Heart left ventricle (tissue), 16 donors: ENCODE measurements around the gene SAV1. TPM values are rescaled to one million over a fixed set of nuclear protein-coding genes. Genes with fewer than 3 reads are reported as not detected.

ENCODE experiments used
- ATAC-seq, 4 donors: fragments of 200-7000 bp; cut with Tn5 transposase; one replicate each; pipeline ENCODE4 v1.9.1; 2020 to 2022; ENCODE audit warnings: moderate library complexity in 4 of 4, mild to moderate bottlenecking in 3 of 4, moderate number of reproducible peaks in 1 of 4
- DNase-seq, 5 donors: peaks; one replicate each; pipeline ENCODE4 v3.0.0-alpha.2; 2020
- H3K27ac ChIP-seq, 12 donors: fragments of 200-600 bp; sonication (generic) in 4 of 12; one replicate each; pipeline versions ENCODE4 v1.5.0 to v1.8.0; 2016 to 2022; ENCODE audit warnings: mild to moderate bottlenecking in 2 of 12
- H3K27me3 ChIP-seq, 9 donors: fragments of 200-600 bp; sonication (generic) in 2 of 9; one replicate each; pipeline versions ENCODE4 v1.5.1 to v1.8.0; 2016 to 2022; ENCODE audit warnings: mild to moderate bottlenecking in 3 of 9
- H3K36me3 ChIP-seq, 9 donors: fragments of 200-600 bp; sonication (generic) in 2 of 9; one replicate each; pipeline versions ENCODE4 v1.5.0 to v1.8.0; 2018 to 2022; ENCODE audit warnings: mild to moderate bottlenecking in 2 of 9
- H3K4me1 ChIP-seq, 12 donors: fragments of 200-600 bp; sonication (generic) in 4 of 12; one replicate each; pipeline versions ENCODE4 v1.5.0 to v1.8.0; 2016 to 2022; ENCODE audit warnings: mild to moderate bottlenecking in 3 of 12
- H3K4me3 ChIP-seq, 12 donors: fragments of 200-600 bp; sonication (generic) in 4 of 12; one replicate each; pipeline versions ENCODE4 v1.5.0 to v1.8.0; 2017 to 2022; ENCODE audit warnings: mild to moderate bottlenecking in 9 of 12, moderate library complexity in 4 of 12
- H3K9me3 ChIP-seq, 12 donors: fragments of 200-600 bp; sonication (generic) in 4 of 12; one replicate each; pipeline versions ENCODE4 v1.5.0 to v1.8.0; 2016 to 2022; ENCODE audit warnings: mild to moderate bottlenecking in 1 of 12
- CTCF ChIP-seq, 12 donors: fragments of 200-600 bp; sonication (generic) in 4 of 12; IDR thresholded peaks; one replicate each; pipeline versions ENCODE4 v1.5.0 to v1.8.0; 2018 to 2022; ENCODE audit warnings: antibody characterized with exemption in 12 of 12, mild to moderate bottlenecking in 5 of 12
- POLR2A ChIP-seq, 2 donors: fragments of 450-650 bp; IDR thresholded peaks; one replicate each; pipeline ENCODE4 v1.6.1; 2017; ENCODE audit warnings: antibody characterized with exemption in 2 of 2, mild to moderate bottlenecking in 2 of 2, moderate library complexity in 2 of 2
- WGBS, 4 donors: extraction: QIAGEN DNeasy Blood & Tissue Kit in 2 of 4; methylation state at CpG; one replicate each; pipeline versions ENCODE4 v1.1.5 to v1.1.7; 2013 to 2018; 5-methylcytosine and 5-hydroxymethylcytosine counted together
- intact Hi-C, 10 donors: fragments of 100-400 bp; cut with DNase I; formaldehyde crosslinking; loops; one replicate each; pipeline versions ENCODE4 v1.11.1 to v1.14.2; 2022
- polyA plus RNA-seq, 2 donors: library from polyadenylated mRNA; stranded (reverse); fragments of 200-250 nt; gene quantifications; one replicate each; pipeline ENCODE4 v1.2.3, GENCODE V29; 2013
- total RNA-seq, 9 donors: library from RNA; depleted of rRNA in 2 of 9; stranded (reverse); fragments of >200 nt in 2 of 9; fragmentation: NEBNext Ultra II Directional in 3 of 9; extraction: Animal tissue kit (Norgen Biotek cat#: 25700) in 3 of 9; gene quantifications; one replicate each; pipeline versions ENCODE4 v1.1.0 to v1.2.4, GENCODE V29; 2016 to 2023
- donor health status: ischemic (EF 13 %, LVEDD 7.1; RV severe dilation, severe dysfunction).
- donor health status: healthy with polysubstance abuse.
- donor health status: DM: no; HTN: yes; CAD: no.
- donor health status: DM: no; HTN: no; CAD: no.
- donor health status: ischemic (EF 25% LVEDD 6.9; RV normal size, moderate dysfunction).
- donor health status: ischemic (EF 25% LVEDD 5.7; RV mildly dilated, moderate dysfunction).
- donor health status: healthy.
- donor health status: DM: yes; HTN: yes; CAD: no.
- donor health status: ischemic (EF 35%, LVEDD 5.7; RV mildly dilated, moderate dysfunction).
- donor health status: nonischemic (EF 11% LVEDD 7.7; RV severe dilation, severe dysfunction).
- donor health status: DM: yes; HTN: yes; CAD: no.
- donor health status: PGD.
- donor health status: ischemic (EF 29% LVEDD 5.4; RV normal size, mild dysfunction).
- donor health status: nonischemic (EF 23%, LVEDD 6.1; RV moderate dilation, normal function).

SAV1 gene
- total and polyA plus RNA-seq, 11 donors = 15.2 to 35.3 (median 24.7) TPM

GRCh38 chr14:50607761-50608160 lies 60.3 kb downstream of the SAV1 start:
- intact Hi-C loops = loop anchor here in 3 of 10 donors (5.0 to 10.0 kb wide), 2 partner anchors 105 to 257 kb away; no protein-coding TSS in a partner anchor
- H3K27me3 ChIP-seq = no peaks in the 10 kb centered on the region
- peaks cover 0 to 7% (median 0%) of the 10 kb centered on the region in 12 donors for H3K9me3 ChIP-seq
- H3K27ac ChIP-seq = no peak overlapping the region
- ATAC-seq (no peak), DNase-seq (no peak)
- no peak overlapping the region for H3K4me3 ChIP-seq
- 90 to 96% (median 92%) methylated on average over 1 of the region's 1 CpG for WGBS, 4 donors
- peaks cover 0 to 6% (median 0%) of the 10 kb centered on the region in 12 donors for H3K4me1 ChIP-seq
- no peak for TF ChIP-seq POLR2A (IDR thresholded peaks at IDR 0.05)
- no peak for TF ChIP-seq CTCF (IDR thresholded peaks at IDR 0.05)
- no peaks in the 10 kb centered on the region for H3K36me3 ChIP-seq

GRCh38 chr14:50607181-50607580 lies 60.9 kb downstream of the SAV1 start:
- no peak for TF ChIP-seq CTCF (IDR thresholded peaks at IDR 0.05)
- TF ChIP-seq POLR2A (IDR thresholded peaks at IDR 0.05) = no peak
- 89 to 91% (median 90%) methylated on average over 3 of the region's 3 CpGs for WGBS, 4 donors
- intact Hi-C loops = loop anchor here in 3 of 10 donors (5.0 to 10.0 kb wide), 2 partner anchors 105 to 258 kb away; no protein-coding TSS in a partner anchor
- ATAC-seq (no peak), DNase-seq (no peak)
- Histone ChIP-seq H3K4me1 (peaks cover 0 to 6% (median 0%) of the 10 kb centered on the region in 12 donors), H3K27me3 (no peaks in the 10 kb centered on the region), H3K27ac (no peak overlapping the region), H3K36me3 (no peaks in the 10 kb centered on the region), H3K9me3 (peaks cover 0 to 7% (median 0%) of the 10 kb centered on the region in 12 donors), H3K4me3 (no peak overlapping the region)

- Histone ChIP-seq H3K27ac (no peak overlapping the region), H3K36me3 (no peaks in the 10 kb centered on the region), H3K9me3 (peaks cover 0 to 7% (median 0%) of the 10 kb centered on the region in 12 donors), H3K4me3 (no peak overlapping the region), H3K27me3 (no peaks in the 10 kb centered on the region), H3K4me1 (peaks cover 0 to 6% (median 0%) of the 10 kb centered on the region in 12 donors)
- no peak for TF ChIP-seq CTCF (IDR thresholded peaks at IDR 0.05)
- TF ChIP-seq POLR2A (IDR thresholded peaks at IDR 0.05) = no peak
- DNase-seq (no peak), ATAC-seq (no peak)
- WGBS, 4 donors = 92 to 99% (median 95%) methylated on average over 2 of the region's 2 CpGs
- intact Hi-C loops = loop anchor here in 3 of 10 donors (5.0 to 10.0 kb wide), 2 partner anchors 106 to 258 kb away; no protein-coding TSS in a partner anchor
Observed at GRCh38 chr14:50606468-50606867, 61.6 kb downstream of the SAV1 start.

- DNase-seq (no peak), ATAC-seq (no peak)
- Histone ChIP-seq H3K4me1 (peaks cover 0 to 6% (median 0%) of the 10 kb centered on the region in 12 donors), H3K27me3 (no peaks in the 10 kb centered on the region), H3K9me3 (peaks cover 0 to 7% (median 0%) of the 10 kb centered on the region in 12 donors), H3K27ac (no peak overlapping the region), H3K36me3 (no peaks in the 10 kb centered on the region), H3K4me3 (no peak overlapping the region)
- WGBS, 4 donors = 0 to 14% (median 4%) methylated on average over 1 of the region's 1 CpG
- intact Hi-C loops = loop anchor here in 3 of 10 donors (5.0 to 10.0 kb wide), 2 partner anchors 107 to 259 kb away; no protein-coding TSS in a partner anchor
- TF ChIP-seq CTCF (IDR thresholded peaks at IDR 0.05) (no peak), POLR2A (IDR thresholded peaks at IDR 0.05) (no peak)
Observed at GRCh38 chr14:50605766-50606165, 62.3 kb downstream of the SAV1 start.
